Activated T-cell treated with anti-CD3 and anti-CD28 coated beads, Interleukin-2, amount 50 U/mL, for 1 hour (primary cell): ENCODE results near the gene ACP2.

Experiments used
- DNase-seq: peaks from one replicate; pipeline ENCODE4 v3.0.0-alpha.2; 2020

Gene ACP2

DNA sequence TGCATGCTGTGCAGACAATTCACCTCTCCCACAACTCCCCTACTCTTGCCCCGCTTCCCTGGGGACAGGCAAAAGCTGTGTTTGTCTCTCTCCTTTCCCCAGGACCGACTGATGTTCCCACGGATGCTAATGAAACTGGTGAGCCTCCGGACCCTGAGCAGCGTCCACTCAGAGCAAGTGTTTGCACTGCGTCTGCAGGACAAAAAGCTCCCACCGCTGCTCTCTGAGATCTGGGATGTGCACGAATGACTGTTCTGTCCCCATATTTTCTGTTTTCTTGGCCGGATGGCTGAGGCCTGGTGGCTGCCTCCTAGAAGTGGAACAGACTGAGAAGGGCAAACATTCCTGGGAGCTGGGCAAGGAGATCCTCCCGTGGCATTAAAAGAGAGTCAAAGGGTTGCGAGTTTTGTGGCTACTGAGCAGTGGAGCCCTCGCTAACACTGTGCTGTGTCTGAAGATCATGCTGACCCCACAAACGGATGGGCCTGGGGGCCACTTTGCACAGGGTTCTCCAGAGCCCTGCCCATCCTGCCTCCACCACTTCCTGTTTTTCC lies 19.9 kb upstream of the ACP2 start:
- DNase-seq, result no peak

DNA sequence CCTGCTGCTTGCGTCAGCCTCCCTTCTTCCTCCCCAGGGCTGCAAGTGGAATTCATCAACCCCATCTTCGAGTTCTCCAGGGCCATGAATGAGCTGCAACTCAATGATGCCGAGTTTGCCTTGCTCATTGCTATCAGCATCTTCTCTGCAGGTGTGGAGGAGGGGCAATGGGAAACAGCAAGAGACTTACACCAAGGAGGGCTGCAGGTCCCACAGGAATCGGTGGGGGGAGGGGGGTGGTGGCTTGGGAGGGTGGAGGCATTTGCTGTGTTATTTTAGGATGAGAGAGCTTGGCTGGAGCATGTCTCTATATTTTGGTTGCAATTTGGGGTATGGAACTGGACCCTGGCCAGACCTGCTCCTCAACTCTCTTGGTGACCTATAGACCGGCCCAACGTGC lies 19.3 kb upstream of the ACP2 start:
- no peak for DNase-seq

DNA sequence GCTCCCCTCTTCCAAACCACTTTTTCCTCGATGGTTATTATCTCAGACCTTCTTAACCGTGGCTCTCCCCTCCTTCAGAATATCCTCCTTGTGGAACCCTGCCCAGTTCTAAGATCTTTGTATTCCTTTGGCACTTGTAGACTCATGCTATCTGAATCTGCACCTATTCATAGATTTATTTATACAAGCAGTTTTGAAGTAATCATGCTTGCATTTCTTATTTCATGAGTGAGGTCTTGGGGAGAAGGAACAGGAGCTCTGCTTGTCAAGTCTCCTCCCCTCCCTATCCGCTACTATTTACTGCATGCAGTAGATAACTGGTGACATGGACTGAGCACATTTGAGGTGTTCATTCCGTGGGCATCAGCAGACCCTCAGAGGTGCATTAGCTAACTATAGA lies 15.9 kb upstream of the ACP2 start:
- DNase-seq, result no peak

DNA sequence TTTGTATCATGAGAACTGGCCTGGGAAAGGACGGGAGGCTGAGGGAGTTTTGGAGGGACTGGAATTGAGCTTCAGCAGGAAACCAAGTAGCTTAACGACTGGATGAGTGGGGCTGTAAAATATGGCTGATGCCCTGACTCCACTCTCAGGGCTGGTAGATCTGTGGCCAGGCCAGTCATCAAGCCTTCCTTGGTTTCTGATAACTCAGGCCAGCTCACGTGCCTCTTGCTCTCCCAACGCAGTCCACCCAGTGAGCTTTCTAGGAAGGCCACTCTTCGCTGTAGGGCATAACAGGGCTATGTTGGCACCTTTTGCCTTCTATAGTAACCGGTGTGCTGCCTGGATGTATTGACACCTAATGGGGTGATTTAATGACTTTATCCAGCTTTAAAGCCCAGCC lies 15.5 kb upstream of the ACP2 start:
- no peak for DNase-seq

DNA sequence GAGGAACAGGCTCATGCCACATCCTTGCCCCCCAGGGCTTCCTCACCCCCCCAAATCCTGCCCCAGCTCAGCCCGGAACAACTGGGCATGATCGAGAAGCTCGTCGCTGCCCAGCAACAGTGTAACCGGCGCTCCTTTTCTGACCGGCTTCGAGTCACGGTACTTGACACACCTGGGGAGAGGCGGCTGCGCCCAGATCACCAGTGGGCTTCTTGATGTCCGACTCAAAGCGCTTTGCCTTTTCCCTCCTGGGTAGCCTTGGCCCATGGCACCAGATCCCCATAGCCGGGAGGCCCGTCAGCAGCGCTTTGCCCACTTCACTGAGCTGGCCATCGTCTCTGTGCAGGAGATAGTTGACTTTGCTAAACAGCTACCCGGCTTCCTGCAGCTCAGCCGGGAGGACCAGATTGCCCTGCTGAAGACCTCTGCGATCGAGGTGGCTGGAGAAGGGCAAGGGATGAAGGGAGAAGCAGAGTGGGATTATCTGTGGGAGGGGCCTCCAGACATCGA lies 12.7 kb upstream of the ACP2 start:
- no peak for DNase-seq

DNA sequence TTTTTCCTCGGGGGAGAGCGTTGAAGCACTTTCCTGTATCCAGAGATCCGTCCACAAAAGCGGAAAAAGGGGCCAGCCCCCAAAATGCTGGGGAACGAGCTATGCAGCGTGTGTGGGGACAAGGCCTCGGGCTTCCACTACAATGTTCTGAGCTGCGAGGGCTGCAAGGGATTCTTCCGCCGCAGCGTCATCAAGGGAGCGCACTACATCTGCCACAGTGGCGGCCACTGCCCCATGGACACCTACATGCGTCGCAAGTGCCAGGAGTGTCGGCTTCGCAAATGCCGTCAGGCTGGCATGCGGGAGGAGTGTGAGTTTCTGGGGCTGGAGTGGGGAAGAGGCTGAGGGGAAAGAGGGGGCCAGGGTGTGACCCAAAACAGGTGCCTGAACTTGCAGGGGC lies 11.8 kb upstream of the ACP2 start:
- DNase-seq, result no peak

DNA sequence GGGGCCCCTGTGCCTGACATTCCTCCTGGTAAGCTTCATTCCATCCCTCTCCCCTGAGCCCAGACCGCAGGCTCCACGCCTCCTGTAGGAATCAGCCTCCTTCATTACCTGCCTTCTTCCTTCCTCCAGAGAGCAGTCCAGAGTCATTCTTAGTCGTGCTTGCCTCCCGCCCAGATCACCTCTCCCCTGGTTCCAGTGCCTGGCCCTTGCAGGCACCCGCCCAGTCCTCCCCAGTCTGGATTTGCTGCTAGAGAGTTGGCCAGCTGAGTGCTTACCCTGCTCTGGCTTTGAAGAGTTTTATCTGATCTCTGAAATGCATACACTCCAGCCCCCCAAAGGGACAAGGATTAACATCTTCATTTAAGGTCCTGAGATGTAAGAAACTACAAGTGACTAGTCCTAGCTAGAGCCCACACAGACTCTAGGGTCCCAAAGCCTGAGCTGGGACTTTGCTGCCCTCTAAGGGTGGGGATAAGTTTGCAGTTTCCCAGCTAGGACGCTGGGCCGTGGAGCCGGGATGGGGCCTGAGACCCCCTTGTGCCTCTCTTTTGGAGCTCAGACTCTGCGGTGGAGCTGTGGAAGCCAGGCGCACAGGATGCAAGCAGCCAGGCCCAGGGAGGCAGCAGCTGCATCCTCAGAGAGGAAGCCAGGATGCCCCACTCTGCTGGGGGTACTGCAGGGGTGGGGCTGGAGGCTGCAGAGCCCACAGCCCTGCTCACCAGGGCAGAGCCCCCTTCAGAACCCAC lies 10.8 kb upstream of the ACP2 start:
- DNase-seq, result peak; percentile 46

DNA sequence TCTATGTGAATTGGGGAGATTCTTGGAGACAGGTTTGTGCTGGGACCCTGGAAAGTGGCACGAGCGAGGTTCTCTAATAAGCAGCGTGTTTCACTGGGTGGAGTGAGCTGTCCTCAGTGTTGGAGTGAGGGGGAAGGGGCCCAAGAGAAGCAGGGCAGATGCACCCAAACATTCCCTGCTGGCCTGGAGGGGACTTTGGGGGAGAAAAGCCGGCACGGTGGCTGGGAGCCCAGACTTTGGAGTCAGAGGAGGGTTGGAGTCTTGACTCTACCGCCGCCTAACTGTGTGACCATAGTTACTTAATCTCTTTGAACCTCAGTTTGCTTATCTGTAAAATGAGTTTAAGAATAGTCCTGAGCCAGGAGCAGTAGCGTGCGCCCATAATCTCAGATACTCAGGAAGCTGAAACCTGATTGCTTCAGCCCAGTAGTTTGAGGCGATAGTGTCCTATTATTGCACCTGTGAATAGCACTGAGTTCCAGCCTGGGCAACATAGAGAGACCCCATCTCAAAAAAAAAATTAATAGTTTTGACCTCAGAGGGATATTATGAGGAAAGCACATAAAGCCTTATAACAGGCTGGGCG lies 9.8 kb upstream of the ACP2 start:
- no peak for DNase-seq

DNA sequence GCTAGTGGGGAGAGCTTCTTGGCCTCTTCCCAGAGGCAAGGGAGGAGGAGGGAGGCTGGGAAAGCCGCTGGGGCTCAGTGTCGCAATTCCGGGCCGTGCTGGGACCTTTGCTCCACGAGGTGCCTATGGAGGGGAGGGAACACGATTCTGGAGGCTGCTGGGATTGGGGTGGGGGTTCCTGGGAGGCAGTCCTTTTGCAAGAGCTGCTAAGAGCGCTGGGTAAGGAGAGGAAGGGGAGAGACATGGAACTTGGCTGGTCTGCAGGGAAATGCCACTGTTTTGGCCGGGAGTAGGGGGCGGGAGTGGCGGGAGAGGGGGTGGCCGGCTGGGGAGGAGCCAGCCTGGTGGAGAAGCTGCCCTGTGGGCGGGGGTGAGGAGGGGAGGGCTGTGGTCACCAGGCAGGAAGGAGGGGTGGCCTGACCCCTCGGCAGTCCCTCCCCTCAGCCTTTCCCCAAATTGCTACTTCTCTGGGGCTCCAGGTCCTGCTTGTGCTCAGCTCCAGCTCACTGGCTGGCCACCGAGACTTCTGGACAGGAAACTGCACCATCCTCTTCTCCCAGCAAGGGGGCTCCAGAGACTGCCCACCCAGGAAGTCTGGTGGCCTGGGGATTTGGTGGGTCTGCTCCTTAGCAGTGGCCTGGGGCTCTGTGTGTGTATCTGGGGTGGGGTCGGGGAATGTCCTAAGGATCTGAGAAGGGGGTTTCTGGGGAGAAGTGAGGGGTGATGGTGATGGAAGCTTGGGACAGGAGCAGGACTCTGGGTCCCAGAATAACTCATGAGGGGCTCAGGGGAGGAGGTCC lies 9.1 kb upstream of the ACP2 start, which contains the start of gene NR1H3:
Gene NR1H3 (plus strand): TSS at position 480 of the 800 bp plus-strand sequence. CDS start 1,221 bp downstream, outside the sequence.
- DNase-seq, result no peak

DNA sequence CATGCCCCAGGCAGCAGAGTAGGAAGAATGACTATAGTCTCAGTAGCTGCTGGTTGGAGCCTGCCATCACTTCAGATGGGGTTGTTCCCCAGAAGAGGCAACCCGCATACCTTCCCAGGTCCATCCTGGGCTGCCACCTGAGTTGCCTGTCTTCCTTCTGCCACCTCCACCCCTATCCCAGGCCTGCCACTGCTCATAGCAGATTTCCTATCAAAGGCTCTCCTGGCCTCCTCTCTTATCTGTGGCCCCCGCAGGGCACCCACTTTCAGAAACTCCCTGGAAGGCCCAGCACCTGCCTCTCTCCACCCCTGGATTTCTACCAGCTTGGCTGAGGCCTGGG lies 8.5 kb upstream of the ACP2 start:
- DNase-seq, result no peak

DNA sequence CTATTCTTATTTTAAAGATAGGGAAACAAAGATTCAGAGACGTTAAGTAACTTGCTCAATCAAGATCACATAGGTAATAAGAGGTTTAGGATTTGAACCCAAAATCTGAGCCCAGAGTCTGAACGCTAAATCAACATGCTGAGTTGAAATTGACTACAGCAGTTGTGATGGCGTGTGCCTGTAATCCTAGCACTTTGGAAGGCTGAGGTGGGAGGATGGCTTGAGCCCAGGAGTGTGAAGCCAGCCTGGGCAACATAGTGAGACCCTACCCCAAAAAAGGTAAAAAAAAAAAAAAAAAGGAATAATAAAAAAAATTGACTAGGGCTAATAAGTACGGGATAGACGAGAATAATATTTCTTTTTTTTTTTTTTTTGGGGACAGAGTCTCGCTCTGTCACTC lies 7.8 kb upstream of the ACP2 start:
- DNase-seq, result no peak

DNA sequence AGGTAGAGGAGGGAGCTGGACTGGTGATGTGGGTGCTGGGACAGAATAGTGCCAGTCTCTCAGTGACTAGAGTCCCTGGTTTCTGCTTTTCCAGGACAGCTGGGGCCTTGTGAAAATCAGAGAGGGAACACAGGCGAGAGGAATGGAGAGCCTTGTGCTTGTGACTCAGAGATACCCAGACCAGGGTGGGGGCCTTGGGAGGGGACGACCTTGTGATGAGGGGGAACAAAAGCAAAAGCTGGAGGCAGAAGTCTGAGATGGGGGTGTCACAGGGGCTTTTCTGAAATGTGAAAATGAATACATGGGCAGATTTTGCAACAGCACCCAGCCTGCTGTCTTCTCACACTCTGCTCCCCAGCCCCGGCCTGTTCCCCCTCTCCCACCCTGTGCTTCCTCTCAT lies 5.8 kb upstream of the ACP2 start:
- no peak for DNase-seq

DNA sequence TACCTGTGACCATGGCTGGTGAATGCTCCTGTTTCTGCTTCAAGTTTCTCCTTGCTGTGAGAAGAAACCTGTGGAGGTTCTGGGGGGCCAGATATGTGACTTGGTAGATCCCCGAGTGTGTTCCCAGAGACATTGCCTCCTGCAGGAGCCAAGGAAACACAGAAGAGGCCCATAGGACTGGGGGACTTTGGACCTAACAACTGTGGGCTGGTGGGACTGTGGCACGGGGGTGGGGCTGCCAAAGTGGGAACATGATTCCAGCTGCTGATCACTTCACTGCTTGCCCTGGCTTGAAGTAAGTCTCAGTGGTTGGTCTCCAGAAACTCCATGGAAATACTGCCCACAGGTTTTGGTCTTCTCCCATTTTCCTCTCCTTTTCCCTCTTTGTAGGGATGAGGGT lies 5.0 kb upstream of the ACP2 start:
- no peak for DNase-seq

DNA sequence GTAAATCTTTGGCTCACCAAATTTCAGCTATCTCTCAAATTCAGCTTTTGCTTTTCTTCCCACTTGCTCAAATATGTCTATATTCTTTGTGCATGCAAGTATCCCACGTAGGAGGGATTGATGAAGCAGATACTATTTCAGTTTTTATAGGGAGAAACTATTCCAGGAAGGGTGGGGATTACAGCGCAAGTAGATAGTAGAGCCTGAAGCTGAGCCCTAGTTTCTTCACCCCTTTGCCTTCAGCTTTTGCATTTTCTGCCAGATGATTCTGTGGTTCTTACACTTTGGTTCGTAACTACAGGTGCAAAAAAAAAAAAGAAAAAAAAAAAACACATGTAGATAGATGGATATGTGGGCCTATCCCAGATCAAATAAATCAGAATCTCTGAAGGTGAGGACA lies 3.1 kb upstream of the ACP2 start:
- no peak for DNase-seq

DNA sequence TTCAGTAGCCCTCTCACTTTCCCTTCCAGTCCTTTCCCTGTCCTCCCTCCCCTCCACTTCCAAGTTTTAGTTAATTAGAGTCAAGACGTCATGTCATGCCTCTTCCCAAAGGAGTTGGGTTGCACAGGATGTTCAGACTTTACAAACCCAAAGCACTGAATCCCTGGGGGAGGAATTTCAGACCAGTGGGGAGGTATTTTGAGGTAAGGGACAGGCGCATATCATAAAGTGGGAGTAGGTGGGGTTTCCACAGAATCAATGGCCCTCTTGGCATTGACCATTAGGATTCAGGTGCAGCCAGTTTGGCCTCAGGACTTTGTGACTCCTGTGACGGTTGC lies 733 bp upstream of the ACP2 start:
- no peak for DNase-seq

DNA sequence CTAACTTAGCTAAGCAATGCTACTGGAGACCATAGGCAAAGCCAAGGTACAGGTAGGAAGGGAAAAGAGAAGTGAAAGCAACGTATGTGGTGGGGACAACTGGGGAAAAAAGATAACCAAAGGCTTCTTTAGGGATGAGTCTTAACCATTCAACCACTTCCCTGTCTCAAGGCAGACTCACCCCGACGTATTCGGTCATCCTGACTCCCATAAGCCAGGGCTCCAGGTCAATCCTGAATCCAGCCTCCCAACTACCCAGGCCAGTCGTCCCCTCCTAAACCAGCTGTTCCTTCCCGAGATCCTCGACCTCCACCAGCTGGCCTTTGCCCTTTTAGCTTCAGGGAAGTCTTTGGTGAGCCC lies 330 bp downstream of the ACP2 start:
- no peak for DNase-seq

DNA sequence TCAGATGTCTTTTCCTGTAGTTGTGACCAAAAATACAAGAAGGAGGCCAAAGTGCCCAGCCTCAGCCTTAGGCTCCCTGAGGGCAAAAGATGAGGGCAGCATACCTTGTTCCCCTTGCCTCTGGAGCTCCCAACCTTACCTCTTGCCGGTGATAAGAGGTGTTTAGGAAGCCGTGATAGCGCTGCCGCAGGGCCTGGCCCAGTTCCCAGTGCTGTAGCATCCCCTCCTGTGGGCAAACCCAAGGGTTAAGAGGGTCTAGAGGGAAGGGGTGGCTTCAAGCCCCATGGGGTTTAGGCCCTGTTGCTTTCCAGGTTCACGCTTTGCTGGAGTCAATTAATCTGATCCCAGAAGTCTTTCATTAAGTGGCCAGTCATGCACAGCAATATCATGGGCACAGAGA lies 1.1 kb downstream of the ACP2 start:
- no peak for DNase-seq

DNA sequence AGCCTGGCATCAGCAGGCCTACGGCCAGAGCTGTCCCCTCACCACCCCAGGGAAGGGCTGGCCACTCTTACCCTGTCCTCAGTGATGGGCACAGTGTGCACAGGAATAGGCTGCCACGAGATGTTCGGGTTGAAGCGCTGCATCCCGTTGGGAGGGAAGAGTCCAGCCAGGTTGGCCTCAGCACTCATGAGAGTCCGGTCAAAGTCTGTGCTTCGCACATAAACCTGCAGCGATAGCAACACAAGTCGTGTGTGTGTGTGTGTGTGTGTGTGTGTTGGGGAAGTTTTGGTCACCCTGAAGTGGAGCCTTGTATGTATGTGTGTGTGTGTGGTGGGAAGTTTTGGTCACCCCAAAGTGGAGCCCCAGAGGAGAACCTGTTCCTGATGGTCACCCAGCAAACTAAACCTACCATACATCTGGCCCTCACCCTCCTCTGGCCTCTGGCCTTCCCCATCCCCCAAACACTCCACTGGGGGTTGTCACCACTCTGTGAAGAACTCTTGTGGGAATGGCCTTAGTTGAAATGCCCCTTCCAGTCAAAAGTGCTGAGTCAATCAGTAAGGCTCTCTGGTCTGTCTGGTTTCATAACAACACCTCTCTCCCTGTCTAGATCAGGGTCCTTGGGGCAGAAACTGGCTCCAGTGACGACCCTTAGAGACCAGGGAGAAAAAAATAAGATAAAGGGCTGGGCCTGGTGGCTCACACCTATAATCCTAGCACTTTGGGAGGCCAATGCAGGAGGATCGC lies 2.8 kb downstream of the ACP2 start:
- DNase-seq, result no peak

DNA sequence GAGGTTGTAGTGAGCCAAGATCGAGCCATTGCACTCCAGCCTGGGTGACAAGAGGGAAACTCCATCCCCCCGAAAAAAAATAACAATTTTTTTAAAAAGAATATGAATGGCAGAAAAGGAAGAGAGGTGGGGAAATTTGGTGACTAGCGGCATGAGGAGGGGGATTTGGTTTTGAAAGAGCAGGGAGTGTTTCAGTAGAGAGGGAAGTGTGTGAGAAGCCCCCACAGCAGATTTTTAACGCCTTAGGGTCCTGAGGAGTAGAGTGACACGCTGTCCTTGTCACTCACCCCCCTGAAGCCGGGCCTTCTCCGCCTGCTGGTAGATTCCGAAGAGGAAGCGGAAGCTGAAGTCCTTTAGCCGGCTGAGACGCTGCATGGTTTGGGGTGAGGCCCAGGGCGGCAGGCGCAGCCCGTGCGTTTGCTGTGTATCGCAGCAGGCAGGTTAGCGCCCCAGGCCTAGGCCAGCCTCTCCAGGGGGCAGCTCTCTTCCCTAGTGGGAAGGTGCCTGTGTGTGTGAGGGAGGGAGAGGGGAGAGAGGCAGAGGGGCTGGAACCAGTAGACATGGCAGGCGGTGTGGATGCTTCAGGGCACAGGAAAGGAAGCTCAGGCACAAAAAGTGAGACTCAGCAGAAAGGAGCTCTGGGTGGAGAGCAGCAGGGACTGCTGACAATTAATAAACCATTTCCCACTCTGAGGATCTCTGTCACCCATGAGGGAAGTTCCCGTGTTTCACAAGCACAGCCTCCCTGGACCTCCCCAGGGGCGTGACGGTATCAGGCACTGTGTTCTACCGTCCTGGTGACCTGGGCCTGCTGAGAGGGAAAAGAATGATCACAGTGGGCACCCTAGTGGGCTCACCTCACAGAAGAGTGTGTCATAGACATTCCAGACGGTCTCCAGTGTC lies 3.9 kb downstream of the ACP2 start:
- no peak for DNase-seq

DNA sequence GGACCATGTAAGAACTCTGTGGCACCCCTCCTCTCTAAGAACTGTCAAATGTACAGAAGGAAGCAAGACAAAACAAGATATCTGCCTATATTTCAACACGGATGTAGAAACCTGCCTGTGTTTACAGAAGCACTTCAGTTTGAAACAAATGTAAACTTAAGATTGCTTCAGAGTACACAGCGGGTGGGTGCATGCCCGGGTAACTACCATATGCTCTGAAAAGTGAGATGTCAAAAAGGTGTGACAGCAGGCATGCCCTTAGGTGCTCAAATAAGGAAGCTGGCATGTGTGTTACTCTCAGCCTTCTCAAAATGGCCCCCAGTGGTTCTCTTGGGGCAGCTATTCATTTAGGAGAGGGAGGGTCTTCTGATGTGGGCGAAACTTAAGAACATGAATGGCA lies 5.2 kb downstream of the ACP2 start:
- DNase-seq, result no peak

DNA sequence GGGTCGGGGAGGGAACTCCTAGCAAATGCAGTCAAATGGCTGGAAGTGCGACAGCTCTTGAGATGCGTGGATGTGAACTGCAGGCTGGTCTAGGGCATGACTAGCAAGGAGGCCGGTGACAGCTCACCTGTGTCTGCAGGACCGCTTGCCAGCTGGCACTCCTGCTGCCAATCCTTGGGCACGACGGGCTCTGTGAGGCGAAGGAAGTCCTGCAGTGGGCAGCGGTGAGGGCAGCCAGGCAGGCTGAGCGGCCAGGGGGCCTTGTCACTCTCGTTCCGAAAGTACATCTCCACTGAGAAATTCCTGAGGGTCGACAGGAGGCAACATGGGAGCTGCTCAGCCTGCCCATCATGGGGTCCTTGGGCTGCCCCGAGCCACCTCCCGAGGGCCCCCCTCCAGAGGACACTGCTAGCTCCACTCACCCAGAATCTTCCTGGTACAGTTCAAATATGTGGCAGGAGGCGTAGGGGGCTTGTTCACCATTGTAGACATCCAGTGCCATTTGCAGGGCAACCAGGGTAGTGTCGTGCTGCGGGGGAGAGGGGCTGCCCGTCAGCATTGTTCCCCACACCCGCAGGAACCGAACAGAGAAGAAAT lies 5.9 kb downstream of the ACP2 start:
- no peak for DNase-seq

DNA sequence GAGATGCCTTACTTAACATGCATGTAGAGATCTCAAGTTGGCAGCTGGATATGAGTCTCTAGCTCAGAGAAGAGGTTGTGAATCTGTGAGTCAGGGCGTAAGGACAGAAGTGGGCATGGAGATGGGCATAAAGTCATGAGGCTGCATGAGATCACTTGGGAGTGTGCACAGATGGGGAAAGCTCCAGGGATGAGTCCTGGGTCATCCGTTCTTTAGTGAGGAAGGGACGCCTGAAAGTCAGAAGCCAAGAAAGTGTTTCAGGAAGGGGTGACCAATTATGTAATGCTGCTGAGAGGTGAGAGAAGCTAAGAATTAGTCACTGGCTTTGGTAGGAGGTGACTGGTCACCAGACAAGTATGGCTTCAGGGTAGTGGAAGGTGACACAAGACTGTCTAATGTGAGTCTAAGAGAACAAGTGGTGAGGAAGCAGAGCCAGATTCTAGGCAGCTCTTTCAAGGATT lies 6.7 kb downstream of the ACP2 start:
- no peak for DNase-seq
